ENCODE results near the gene CACNG7.

DNA sequence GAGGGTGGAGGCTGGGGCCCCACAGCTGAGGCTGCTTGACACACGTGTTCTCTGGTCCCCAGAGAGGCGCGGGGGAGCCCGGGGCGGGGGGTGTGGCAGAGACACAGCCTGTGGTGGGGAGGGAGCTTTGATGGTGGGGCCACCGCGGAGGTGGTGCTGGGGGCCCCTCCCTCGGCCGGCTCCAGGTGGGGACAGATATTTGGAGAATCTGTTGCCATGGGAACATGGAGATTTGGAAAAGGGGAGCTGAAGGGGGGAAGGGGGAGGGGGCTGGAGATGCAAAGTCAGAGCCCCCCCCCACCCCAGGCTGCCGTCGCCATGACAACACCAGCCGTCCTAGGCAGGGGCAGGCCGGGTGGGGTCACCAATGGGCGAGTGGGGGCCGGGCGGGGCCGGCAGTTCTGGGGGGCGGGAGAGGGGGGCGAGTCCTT, 25.8 kb upstream of the CACNG7 start:
- TF ChIP-seq, protein P1, sequence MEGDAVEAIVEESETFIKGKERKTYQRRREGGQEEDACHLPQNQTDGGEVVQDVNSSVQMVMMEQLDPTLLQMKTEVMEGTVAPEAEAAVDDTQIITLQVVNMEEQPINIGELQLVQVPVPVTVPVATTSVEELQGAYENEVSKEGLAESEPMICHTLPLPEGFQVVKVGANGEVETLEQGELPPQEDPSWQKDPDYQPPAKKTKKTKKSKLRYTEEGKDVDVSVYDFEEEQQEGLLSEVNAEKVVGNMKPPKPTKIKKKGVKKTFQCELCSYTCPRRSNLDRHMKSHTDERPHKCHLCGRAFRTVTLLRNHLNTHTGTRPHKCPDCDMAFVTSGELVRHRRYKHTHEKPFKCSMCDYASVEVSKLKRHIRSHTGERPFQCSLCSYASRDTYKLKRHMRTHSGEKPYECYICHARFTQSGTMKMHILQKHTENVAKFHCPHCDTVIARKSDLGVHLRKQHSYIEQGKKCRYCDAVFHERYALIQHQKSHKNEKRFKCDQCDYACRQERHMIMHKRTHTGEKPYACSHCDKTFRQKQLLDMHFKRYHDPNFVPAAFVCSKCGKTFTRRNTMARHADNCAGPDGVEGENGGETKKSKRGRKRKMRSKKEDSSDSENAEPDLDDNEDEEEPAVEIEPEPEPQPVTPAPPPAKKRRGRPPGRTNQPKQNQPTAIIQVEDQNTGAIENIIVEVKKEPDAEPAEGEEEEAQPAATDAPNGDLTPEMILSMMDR (conservative IDR thresholded peaks at IDR 0.05 in 1 of 2, IDR thresholded peaks at IDR 0.05 in 1 of 2; ENCODE audit: extremely low read depth in 1 of 2, insufficient read depth in 1 of 2, low read depth in 1 of 2, low read length in 2 of 2), result no peak
- no peak for TF ChIP-seq EZH2 (IDR thresholded peaks at IDR 0.05; ENCODE audit: borderline replicate concordance, low read length)

Measured in mammary epithelial cell (primary cell).